Esophagus squamous epithelium (tissue), 4 donors: ENCODE measurements around the gene SLC25A19.

Experiments used
- CTCF ChIP-seq, 6 experiments: fragments of 450-650 bp in 4 of 6; fragments of 200-600 bp in 2 of 6; sonication (generic) in 2 of 6; IDR thresholded peaks; one replicate each; pipeline ENCODE4 v1.5.1; 2016 to 2019; ENCODE audit warnings: antibody characterized with exemption in 6 of 6, mild to moderate bottlenecking in 4 of 6, moderate library complexity in 4 of 6
- POLR2A ChIP-seq, 4 donors: fragments of 450-650 bp; IDR thresholded peaks; one replicate each; pipeline ENCODE4 v1.6.1; 2017; ENCODE audit warnings: antibody characterized with exemption in 4 of 4, mild to moderate bottlenecking in 4 of 4, moderate library complexity in 3 of 4

- TF ChIP-seq CTCF (IDR thresholded peaks at IDR 0.05) (no peak), POLR2A (IDR thresholded peaks at IDR 0.05) (no peak)
Measured at GRCh38 chr17:75313941-75314551, 24.8 kb upstream of the SLC25A19 start.
